GM19328 (cell line): Measurements from ENCODE around the gene VEGFA.

Experiments
- ATAC-seq: cut with Tn5 transposase; IDR thresholded peaks from one replicate; pipeline ENCODE4 v1.9.1; 2021; ENCODE audit warnings: mild to moderate bottlenecking, moderate library complexity; ENCODE audit not compliant: unreplicated experiment

VEGFA gene

DNA sequence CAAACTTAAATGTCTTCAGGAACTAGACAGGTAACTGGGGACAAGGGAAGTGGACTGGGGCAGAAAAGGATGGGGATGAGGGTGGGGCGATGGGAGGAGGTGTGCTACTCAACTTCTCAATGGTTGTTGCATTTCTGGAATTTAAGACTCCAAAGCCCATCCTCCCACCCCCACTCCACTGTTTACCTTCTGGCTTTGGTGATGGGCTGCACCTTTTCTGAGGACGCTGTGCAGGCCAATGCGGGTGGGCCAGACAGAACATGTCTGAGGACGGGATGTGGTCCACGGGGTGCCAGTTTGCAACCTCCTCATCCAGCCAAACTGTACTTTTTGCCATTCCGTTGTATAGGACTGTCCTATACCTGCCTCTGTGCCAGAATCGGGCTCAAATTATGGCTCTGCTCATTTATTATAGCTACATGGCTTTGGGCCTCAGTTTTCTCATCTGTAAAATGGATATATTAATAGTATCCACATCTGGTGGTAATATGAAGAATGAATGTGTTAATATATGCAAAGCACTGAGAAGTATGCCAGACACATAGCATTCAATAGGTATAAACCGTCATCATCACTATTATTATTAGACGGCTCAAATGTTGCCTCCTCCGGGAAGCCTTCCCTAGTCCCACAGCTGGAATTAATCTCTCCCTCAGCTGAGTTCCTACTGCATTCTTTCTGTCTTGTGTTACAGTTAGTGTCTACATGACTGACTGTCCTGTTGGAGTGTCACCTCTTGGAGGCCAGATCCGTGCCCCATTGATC is 31.0 kb upstream of the VEGFA start:
- ATAC-seq = no peak

DNA sequence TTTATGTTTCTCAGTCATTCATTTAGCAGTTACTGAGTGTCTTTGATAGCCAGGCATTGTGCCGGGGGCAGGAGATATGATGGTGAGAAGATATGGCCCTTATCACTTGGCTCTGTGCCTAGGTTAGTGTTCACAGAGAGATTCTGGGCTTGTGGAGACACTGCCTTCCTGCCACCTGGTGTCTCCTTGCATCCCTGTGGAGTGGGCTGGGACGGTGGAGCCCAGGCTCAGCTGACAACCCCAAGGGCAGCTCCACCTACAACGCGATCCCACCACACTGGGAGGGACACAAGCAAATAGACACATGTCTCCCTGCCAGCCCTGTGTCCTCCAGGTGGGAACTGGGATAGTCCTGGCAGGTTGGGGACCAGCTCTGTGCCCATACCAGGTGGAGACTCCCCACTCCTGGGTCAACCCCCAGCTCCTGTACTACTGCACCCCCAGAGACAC is 30.3 kb upstream of the VEGFA start:
- no peak for ATAC-seq

DNA sequence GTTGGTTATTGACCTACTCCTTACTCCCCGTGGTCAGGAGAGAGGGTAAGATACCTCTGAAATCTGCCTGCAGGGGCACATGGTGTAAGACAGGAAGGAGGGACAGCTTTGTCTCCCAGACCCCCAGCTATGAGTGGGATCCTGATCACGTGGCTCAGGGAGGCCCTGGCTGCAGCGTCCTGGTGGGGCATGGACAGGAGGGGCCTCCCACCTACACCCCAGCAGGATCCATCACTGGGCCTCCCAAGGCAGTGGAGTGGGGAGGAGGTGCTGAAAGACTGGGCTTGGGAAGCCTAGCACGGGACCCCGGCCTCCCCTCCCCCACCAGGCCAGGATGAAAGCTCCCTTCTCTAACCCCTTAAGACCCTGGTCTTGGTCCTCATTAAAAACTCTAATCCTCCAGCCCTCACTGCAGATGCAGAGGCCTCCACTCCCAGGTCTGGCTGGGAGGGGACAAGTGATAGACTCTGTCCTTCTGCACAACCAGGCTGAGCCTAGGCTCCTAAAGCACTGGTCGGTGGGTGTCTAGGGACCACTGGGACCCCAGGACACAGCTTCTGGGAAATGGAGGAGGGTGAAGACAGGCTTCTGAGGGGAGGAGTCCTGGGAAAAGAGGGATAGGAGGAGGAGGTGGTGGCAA is 29.6 kb upstream of the VEGFA start:
- no peak for ATAC-seq

DNA sequence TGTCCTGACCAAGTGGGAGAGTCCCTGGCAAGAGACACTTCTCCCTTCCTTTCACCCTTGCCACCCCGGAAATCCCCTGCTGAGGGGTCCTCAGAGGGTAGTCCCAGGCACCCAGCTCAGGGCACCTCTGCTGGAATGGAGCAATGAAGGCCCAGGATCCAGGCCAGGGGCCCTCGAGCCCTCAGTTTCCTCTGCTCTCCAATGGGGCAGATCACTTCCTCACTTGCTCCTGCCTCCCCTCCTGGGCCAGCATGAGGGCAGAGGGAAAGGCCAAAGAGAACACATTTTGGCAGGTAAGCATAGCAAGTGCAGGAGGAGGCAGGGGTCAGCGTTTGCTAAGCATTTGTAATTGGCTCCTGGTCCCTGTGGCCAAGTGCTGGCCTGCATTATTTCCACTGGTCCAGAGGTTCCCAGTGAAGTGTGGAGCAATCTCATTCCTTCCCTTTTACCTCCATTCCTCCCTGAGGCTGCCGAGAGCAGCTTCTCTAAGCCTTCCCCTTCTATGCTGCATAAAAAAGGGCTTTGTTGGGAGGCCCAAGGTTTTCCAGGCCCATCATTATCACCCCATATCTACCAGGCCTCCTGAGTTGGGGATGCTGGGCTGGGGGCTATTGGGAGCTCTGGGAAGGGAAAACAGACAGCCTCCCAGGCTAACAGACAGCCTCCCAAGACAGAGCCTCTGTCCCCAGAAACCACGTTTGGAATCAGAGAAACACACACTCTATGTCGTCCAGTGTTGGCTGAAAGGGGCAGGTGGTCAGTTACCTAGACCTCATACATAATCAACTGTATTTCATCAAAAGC is 28.8 kb upstream of the VEGFA start:
- ATAC-seq = no peak

DNA sequence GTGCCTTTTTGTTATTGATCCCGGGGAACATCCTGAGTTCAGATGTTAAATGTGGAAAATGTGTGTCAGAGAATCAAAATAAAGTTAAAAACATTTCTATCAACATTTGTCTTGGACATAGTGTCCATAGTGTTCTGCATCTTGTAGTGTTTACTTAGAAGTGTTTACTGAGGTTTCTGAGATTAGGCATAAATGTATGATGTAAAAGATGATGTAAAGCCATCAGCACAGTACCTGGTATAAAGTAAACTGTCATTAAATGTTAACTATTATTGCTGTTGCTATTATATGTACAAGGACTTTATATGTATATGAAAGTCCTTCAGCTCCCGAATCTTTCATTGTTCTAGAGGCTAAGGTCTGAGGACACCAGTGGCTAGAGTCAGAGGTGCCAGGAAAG is 28.2 kb upstream of the VEGFA start:
- ATAC-seq = no peak

DNA sequence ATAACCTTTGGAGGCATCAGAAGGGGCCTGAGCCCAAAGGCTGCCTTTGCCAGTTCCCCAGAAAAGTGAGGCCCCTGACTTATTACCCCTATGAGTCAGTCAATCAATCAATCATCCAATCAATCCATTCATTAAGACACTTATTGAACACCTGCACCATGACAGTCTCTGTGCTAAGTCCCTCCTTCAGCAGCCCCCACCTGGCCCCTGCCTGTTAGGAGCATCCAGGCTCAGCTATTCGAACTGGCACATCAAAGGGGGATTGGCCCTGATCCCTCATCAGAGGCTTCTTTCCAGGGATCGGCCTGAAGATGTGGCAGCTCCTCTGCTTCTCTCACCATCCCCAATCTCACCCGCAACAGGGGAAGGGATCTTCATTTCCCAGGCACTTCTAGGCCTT is 27.7 kb upstream of the VEGFA start:
- no peak for ATAC-seq

DNA sequence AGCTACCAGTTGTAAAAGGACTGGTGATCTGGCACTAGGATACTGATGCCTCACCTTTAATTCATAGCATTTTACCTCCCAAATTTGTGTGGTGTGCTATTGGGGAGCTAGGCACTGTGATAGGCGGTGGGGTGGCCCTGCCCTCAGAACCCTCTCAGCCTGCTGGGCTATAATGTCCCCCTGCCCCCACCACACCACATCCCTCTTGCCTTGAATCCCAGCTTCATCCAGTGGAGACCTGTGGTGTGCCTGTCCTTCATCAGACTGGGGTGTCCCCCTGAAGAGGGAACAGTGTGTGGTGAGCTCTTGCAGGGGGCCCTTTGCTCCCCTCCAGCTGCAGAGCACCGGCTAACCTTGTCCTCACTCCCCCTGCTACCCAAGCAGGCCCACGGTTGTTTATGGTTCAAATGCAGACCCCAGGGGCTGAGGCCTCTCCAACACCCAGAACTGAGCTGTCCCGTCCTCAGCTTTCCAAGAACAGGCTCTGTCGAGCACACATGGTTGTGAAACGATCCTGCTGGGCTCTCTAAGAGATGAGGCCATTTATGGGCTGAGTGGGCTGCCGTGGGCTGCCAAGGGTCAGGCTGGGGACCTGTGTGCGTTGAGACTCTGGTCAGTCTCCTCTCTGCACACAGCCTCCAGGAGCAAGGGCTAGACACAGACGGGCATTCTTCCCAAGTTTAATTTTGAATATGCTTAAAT is 26.9 kb upstream of the VEGFA start:
- no peak for ATAC-seq

DNA sequence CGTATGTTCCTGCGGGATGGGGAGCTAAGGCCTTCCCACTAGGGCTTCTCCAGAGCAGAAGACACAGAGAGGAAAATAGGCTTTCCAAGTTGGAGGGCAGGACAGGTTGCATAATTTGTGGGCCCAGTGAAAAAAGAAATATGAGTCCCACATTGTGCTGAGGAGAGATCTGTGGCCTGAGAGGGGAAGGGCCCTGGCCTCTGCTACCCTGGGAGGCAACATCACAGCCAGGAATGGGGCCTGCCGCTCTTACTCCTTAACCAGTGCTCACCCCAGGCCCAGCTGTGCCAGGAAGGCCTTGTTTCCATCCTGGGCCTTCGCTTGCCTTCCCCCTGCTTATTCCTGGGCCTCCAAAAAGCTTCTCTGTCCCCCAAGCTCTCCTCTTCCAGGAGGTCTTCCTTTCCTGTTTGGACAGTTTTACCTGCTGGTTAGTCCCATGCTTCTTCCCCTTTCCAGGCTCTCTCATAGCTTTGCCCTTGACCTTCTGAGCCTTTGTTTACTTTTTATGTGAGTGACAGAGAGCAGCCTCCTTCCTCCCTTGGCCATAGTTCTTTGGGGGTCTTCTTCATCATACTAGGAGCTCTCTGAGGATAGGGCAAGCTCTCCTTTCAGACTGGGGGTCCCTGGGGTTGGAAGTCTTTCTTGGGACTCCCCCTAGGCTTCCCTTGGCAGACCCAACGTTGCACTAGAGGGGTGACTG is 26.2 kb upstream of the VEGFA start:
- no peak for ATAC-seq

DNA sequence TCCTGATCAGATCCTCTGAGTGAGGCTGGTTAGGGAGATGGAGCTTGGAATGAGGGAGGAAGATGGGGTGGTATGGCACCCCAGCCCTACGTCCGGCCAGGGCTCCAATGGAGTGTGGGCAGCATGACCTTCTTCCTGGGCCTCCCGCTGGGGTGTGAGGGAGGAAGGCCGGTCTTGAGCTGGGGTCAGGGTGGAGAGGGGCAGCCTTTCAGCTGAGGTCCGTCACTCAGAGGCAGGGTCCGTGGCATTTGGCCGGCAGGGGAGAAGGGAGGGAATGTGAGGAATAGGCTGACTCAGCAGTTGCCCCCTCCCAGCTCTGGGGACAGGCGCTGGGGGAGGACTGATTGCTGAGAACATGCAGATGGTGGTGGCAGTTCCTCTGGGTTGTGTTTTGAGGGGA is 25.5 kb upstream of the VEGFA start:
- no peak for ATAC-seq

DNA sequence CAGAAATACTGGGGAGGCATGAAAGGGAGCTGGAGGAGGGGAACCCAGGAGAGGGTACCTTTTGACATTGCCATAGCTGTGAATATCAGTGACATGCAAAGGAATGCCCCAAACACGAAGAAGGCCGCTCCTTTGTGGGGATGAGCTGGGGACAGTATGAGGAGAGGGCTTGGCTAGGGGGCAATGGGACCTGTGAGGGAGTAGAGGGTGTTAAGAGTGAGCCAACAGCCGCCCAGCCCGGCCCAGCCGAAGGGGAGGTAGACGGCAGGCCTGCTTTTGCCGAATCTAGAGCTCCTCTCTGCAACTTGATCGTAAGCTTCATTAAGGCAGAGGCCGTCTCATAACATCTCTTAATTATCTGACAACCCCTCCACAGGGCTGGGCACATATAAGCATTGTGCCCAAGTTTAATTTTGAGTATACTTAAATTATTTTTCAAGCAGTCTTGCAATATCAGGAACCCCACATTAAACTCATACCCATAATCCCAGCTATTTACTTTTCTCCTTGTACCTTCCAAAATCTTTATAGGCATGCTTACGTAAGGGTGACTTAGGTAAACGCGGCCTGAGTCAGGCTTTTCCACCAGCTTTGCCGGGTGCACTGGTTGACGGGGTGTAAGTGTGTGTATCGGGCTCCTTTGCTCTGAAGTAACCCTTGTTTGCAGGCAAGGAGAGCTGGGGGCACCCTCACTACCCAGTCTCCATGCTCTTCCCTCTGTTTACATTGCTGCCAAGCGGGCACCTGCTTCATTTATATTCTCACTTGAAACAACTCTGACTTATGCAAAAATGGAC is 24.9 kb upstream of the VEGFA start:
- ATAC-seq = no peak

DNA sequence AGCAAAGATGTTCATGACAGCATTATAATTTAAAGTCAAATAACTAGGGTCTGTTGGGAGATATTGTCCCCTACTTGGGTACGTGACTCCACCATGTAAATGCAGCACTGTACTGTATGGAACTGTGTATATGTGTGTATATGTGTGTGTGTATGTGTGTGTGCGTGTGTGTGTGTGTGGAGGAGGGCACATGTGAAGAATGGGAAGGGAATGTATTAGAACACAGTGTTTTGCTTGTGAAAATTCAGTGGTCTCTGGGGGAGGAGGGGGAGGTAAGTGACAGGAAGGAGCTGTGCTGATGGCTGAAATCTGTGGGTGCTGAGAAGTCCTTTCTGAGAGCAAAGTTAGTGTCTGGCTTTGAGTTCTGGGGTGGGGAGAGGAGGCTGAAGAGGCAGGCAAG is 23.9 kb upstream of the VEGFA start:
- ATAC-seq = no peak

DNA sequence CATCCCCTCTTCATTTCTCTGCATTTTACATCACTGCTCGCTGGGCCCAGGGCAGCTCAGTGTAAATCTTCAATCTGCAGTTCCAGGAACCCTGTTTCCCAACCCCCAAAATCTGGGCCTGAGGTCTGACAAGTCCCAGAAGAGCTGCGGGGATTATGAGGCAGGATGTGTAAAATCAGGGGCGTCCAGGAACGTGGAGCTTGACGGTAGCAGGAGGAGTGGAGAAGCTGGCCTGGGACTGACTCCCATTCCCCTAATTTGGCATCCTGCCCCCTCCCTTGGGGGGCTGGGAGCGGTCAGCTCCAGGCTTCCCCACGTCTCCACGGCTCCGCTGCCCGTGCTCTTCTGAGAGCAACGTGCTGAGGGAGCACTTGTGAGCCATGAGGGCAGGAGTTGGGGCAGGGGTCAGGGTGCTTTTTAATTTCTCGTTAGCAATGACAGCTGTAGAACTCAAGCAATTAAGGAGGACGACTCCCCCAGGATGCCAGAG is 23.4 kb upstream of the VEGFA start:
- no peak for ATAC-seq

DNA sequence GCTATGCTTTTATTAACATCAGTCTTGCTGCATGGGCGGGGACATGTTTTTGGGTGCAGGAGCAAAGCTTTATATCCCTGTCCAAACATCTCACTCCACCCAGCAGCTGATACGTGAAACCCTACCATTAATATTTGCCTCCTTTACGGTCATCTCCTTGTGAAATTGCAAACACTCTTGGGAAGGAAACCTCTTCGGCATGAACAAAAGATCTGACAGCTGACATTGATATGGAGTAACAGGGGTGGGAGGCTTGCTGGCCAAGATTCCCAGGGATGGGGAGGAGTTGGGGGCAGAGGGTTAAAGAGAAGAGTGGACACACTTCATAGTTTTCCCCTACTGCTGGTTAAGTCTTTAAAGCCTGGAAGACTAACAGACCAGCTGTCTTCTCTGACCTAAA is 22.2 kb upstream of the VEGFA start:
- ATAC-seq = no peak

DNA sequence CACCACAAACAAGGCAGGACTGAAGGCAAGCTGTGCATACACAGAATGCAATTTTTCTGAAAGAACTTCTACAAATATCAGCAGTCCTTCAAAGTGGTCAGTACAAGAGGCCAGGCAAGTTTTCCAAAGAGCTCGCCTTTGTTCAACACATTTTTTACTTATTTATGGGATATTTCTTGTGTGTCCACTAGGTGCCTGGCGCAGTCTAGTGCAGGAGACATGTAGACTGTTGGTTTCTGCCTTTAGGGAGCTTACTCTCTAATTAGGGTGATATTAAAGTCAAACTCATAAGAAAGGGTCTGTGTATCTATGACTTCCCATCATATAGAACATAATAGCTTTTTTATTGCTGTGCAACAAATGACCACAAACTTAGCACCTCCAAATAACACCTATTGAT is 21.2 kb upstream of the VEGFA start:
- ATAC-seq = no peak

DNA sequence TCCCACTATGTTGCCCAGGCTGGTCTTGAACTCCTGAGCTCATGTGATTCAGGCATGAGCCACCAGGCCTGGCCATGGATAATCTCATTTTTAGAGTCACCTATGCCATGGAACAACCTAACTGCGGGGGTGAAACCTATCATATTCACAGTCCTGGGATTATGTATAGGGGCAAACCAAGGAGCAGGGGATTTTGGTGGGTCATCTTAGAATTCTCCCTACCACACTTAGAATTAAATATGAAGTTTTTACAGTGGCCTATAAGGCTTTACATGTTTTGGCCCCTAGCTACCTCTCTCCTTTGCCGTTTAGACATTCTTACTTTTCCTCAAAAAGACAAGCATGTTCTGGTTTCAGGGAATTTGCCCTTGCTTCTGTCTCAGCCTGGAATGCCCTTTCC is 20.6 kb upstream of the VEGFA start:
- ATAC-seq = no peak

DNA sequence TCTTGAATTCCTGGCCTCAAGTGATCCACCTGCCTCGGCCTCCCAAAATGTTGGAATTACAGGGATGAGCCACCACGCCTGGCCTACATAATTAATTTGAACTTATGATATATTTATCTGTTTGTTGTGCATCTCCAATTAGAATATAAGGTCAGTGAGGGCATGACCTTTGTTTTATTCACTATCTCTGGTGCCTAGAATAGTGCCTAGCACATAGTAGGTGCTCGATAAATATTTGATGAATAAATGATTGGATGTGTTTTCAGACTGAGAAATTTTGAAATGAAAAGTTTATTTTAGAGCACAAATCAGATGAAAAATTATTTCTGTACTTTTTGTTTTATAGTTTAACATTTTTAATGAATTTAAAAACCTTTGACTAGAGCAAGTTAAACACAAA is 19.4 kb upstream of the VEGFA start:
- ATAC-seq = no peak

DNA sequence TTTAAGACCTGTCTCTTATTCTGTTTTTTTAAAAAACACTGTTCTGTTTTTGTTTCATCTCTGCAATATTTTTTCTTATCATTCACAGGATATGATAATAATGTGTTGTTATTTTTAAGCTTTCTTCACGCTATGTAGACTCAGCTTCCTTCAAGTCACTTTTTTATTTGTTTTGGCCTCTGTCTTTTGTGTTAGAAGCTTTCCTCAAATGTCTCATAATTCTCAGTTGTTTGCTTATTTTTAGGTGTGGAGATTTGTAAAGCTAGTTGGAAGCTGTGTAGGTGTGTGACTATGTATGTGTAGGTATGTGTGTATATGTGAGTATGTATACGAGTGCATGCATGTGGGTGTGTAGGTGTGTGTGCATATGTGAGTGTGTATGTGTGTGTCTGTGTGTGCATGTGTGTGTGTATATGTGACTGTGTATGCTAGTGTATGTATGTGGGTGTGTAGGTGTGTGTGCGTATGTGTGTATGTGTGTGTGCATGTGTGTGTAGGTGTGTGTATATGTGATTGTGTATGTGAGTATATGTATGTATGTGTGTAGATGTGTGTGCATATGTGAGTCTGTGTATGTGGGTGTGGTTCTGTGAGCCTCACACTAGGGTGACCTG is 16.3 kb upstream of the VEGFA start:
- ATAC-seq = no peak

DNA sequence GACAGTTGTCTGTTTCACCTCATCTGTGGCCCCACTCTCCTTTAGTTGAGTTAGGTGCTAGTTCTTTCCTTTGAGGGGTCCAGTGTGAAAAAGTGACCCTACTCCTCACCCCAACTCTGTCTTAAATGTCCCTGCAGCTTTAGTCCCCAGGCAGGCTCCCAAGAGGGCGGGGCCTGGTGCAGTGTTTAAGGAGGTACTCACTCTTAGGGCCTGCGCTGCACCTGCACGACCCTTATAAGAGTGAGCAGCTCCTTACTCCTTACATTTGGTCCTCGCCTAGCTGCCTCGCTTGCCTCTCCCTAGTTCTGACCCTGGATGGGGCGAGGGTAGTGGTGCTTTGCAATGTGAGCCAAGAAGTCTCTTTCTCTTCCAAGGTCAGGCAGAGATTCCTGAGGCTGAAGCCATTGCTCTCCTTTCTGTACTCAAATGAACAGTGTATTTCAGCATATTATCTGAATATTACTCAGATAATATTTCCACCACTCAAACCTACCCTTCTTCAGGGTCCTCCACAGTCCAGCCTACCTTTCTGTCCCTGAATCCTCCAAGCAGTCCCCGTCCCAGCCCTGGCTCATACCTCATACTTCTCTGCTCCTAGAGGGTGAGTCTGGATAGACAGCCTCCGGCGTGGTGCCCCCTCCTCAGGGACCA is 11.9 kb upstream of the VEGFA start:
- ATAC-seq = no peak

DNA sequence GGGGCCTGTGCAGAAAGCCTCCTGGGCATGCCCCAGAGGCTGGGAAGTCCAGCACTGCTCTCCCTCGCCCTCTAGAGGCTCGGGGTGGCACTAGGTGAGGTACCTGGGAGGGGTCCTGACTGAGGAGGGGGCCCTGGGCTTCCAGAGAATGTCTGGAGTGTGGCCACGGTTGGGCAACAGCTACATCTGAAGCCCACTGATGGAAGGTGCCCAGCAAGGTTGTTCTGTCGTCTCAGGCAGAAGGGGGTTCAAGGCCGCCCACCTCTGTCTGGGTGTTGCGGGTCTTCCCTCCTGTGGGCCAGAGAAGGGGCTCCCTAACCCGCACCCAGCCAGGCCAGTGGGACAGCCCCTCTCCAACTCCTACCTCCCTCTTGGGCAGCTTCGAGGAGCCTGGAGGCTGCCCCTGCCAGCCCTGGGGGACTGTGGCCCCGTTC is 11.4 kb upstream of the VEGFA start:
- ATAC-seq = no peak
